ENCODE results near the gene ARPC2. TPM values are rescaled to one million over a fixed set of nuclear protein-coding genes. Genes with fewer than 3 reads are reported as not detected.
A peak's percentile ranks its signal among the peaks of the same experiment; 100 is the strongest.

The ARPC2 gene
- total and polyA plus RNA-seq, 2 of the 13 experiments (the other 11 are each of a cell fraction or from before 2014, with no cell fraction given): 168 to 303 TPM

- no peak for TF ChIP-seq ZHX1 (CRISPR knock-in tag; IDR thresholded peaks at IDR 0.05; ENCODE audit: low read depth)
- no peak for TF ChIP-seq ZNF225 (CRISPR knock-in tag; IDR thresholded peaks at IDR 0.05)
- no peak for TF ChIP-seq SOX6 (IDR thresholded peaks at IDR 0.05)
- TF ChIP-seq SOX6 (CRISPR knock-in tag; IDR thresholded peaks at IDR 0.05): 0 out of 2 replicates have a peak, but pooled peaks have one; percentile 32
- peak; percentile 67; the same call in 1 of the 2 replicates for TF ChIP-seq ZBTB34 (CRISPR knock-in tag; IDR thresholded peaks at IDR 0.05)
- TF ChIP-seq HNRNPLL (IDR thresholded peaks at IDR 0.05; ENCODE audit: low read depth, low read length, poor library complexity, severe bottlenecking): no peak
- no peak for TF ChIP-seq KDM5B (CRISPR knock-in tag; IDR thresholded peaks at IDR 0.05; ENCODE audit: borderline replicate concordance)
- TF ChIP-seq THAP11 (CRISPR knock-in tag; IDR thresholded peaks at IDR 0.05): peak; percentile 85
- no peak for TF ChIP-seq PBX3 (CRISPR knock-in tag; IDR thresholded peaks at IDR 0.05; ENCODE audit: borderline replicate concordance)
- peak; percentile 50; the same call in 1 of the 2 replicates for TF ChIP-seq KLF9 (CRISPR knock-in tag; IDR thresholded peaks at IDR 0.05; ENCODE audit: low read depth)
- TF ChIP-seq ISL2 (CRISPR knock-in tag; IDR thresholded peaks at IDR 0.05): 0 out of 2 replicates have a peak, but pooled peaks have one; percentile 3
- TF ChIP-seq ZNF598 (CRISPR knock-in tag; IDR thresholded peaks at IDR 0.05; ENCODE audit: borderline replicate concordance): peak; percentile 67; the same call in 1 of the 2 replicates
- TF ChIP-seq FOXA3 (CRISPR knock-in tag; IDR thresholded peaks at IDR 0.05): peak; percentile 58; the same call in 1 of the 2 replicates
- TF ChIP-seq JUNB (CRISPR knock-in tag; IDR thresholded peaks at IDR 0.05; ENCODE audit: borderline replicate concordance): no peak
- no peak for TF ChIP-seq GABPA (IDR thresholded peaks at IDR 0.05; ENCODE audit: low read depth, low read length)
- 0 out of 2 replicates have a peak, but pooled peaks have one; percentile 25 for TF ChIP-seq GABPA (CRISPR knock-in tag; IDR thresholded peaks at IDR 0.05; ENCODE audit: low read depth)
- no peak for TF ChIP-seq ZNF441 (CRISPR knock-in tag; IDR thresholded peaks at IDR 0.05; ENCODE audit: borderline replicate concordance)
- no peak for TF ChIP-seq ZNF383 (CRISPR knock-in tag; IDR thresholded peaks at IDR 0.05; ENCODE audit: borderline replicate concordance)
- peak; percentile 91 for TF ChIP-seq AKAP8 (CRISPR knock-in tag; IDR thresholded peaks at IDR 0.05)
- TF ChIP-seq TSC22D2 (CRISPR knock-in tag; IDR thresholded peaks at IDR 0.05; ENCODE audit: borderline replicate concordance): peak; percentile 66; the same call in 1 of the 2 replicates
- 0 out of 2 replicates have a peak, but pooled peaks have one; percentile 50 for TF ChIP-seq DRAP1 (CRISPR knock-in tag; IDR thresholded peaks at IDR 0.05)
- TF ChIP-seq ZNF354B (CRISPR knock-in tag; IDR thresholded peaks at IDR 0.05): 0 out of 2 replicates have a peak, but pooled peaks have one; percentile 45
- peak; percentile 44; the same call in 1 of the 2 replicates for TF ChIP-seq ZBTB7B (CRISPR knock-in tag; IDR thresholded peaks at IDR 0.05)
Measured at GRCh38 chr2:218272531-218273212, 55.7 kb downstream of the ARPC2 start (continued).
